ENCODE data around the gene CEP128.

The CEP128 gene

GRCh38 chr14:80770114-80770908 lies 171.2 kb downstream of the CEP128 start:
- H3K4me3 ChIP-seq (ENCODE audit: low read depth, low read length): no peak overlapping the region
- no peak for TF ChIP-seq CTCF (IDR thresholded peaks at IDR 0.05; ENCODE audit: borderline replicate concordance, insufficient read depth, low read depth, low read length)

- no peak overlapping the region for H3K4me3 ChIP-seq (ENCODE audit: low read depth, low read length)
- no peak for TF ChIP-seq CTCF (IDR thresholded peaks at IDR 0.05; ENCODE audit: borderline replicate concordance, insufficient read depth, low read depth, low read length)
Observed at GRCh38 chr14:80768646-80769045, 172.9 kb downstream of the CEP128 start.

GRCh38 chr14:80764921-80765507 lies 176.5 kb downstream of the CEP128 start:
- H3K4me3 ChIP-seq (ENCODE audit: low read depth, low read length): no peak overlapping the region

GRCh38 chr14:80764496-80764895 lies 177.0 kb downstream of the CEP128 start:
- H3K4me3 ChIP-seq (ENCODE audit: low read depth, low read length): no peak overlapping the region
- TF ChIP-seq CTCF (IDR thresholded peaks at IDR 0.05; ENCODE audit: borderline replicate concordance, insufficient read depth, low read depth, low read length): no peak

More at GRCh38 chr14:80764921-80765507, 176.5 kb downstream of the CEP128 start:
- TF ChIP-seq CTCF (IDR thresholded peaks at IDR 0.05; ENCODE audit: borderline replicate concordance, insufficient read depth, low read depth, low read length): no peak

- no peak for TF ChIP-seq CTCF (IDR thresholded peaks at IDR 0.05; ENCODE audit: borderline replicate concordance, insufficient read depth, low read depth, low read length)
- H3K4me3 ChIP-seq (ENCODE audit: low read depth, low read length): no peak overlapping the region
Observed at GRCh38 chr14:80762641-80763228, 178.8 kb downstream of the CEP128 start.

GRCh38 chr14:80754696-80755095 lies 186.8 kb downstream of the CEP128 start:
- TF ChIP-seq CTCF (IDR thresholded peaks at IDR 0.05; ENCODE audit: borderline replicate concordance, insufficient read depth, low read depth, low read length): no peak
- H3K4me3 ChIP-seq (ENCODE audit: low read depth, low read length): no peak overlapping the region
